CD4-positive, alpha-beta memory T cell (primary cell): ENCODE measurements around the gene ACTBL2. TPM values are rescaled to one million over a fixed set of nuclear protein-coding genes. Genes with fewer than 3 reads are reported as not detected.
A peak's percentile ranks its signal among the peaks of the same experiment; 100 is the strongest.

Experiments used
- CTCF ChIA-PET: fragments of 350-600 bp; sonication (Branson Sonifier 250); formaldehyde crosslinking; loops from one replicate; lab custom pipeline; 2021; ENCODE audit warnings: inconsistent platforms; ENCODE audit not compliant: partially characterized antibody; lab: Charles Lee
- POLR2A ChIA-PET: fragments of 350-600 bp; sonication (Branson Sonifier 250); formaldehyde crosslinking; loops from one replicate; lab custom pipeline; 2021; ENCODE audit not compliant: partially characterized antibody; lab: Charles Lee
- DNase-seq, 5 donors: peaks; one replicate each; pipeline versions ENCODE4 v3.0.0 to v3.0.0-alpha.2; 2020 to 2022; ENCODE audit warnings: mixed read lengths in 1 of 5
- H3K27ac ChIP-seq: one replicate; pipeline ENCODE4 v1.7.0; 2013; ENCODE audit warnings: low read depth, low read length
- H3K27me3 ChIP-seq: 2 replicates; pipeline ENCODE4 v1.7.0; 2013; ENCODE audit warnings: mild to moderate bottlenecking, low read length, moderate library complexity; ENCODE audit not compliant: insufficient read depth
- H3K36me3 ChIP-seq: 2 replicates; pipeline ENCODE4 v1.7.0; 2013; ENCODE audit warnings: mild to moderate bottlenecking, low read length, moderate library complexity; ENCODE audit not compliant: insufficient read depth
- H3K4me1 ChIP-seq: 2 replicates; pipeline ENCODE4 v1.7.0; 2013; ENCODE audit warnings: mild to moderate bottlenecking, low read length, moderate library complexity; ENCODE audit not compliant: insufficient read depth
- H3K4me3 ChIP-seq, 2 donors: one replicate each; pipeline ENCODE4 v1.7.0; 2013; ENCODE audit warnings: low read length in 2 of 2, mild to moderate bottlenecking in 1 of 2
- H3K9me3 ChIP-seq, 2 donors: one replicate each; pipeline ENCODE4 v1.7.0; 2013; ENCODE audit warnings: low read length in 2 of 2, control low read depth in 1 of 2; ENCODE audit not compliant: control insufficient read depth in 1 of 2
- H3K27ac Mint-ChIP-seq, 7 donors: one replicate each; pipeline ENCODE4 v1.8.0; 2020 to 2021; ENCODE audit warnings: mixed read lengths in 7 of 7, mild to moderate bottlenecking in 6 of 7, inconsistent platforms in 3 of 7, moderate library complexity in 3 of 7
- H3K27me3 Mint-ChIP-seq, 2 donors: one replicate each; pipeline ENCODE4 v1.8.0; 2020 to 2021; ENCODE audit warnings: mixed read lengths in 2 of 2
- H3K36me3 Mint-ChIP-seq, 2 donors: one replicate each; pipeline ENCODE4 v1.8.0; 2020 to 2021; ENCODE audit warnings: mixed read lengths in 2 of 2, inconsistent platforms in 1 of 2, mild to moderate bottlenecking in 1 of 2
- H3K4me1 Mint-ChIP-seq, 4 donors: one replicate each; pipeline ENCODE4 v1.8.0; 2020 to 2021; ENCODE audit warnings: mixed read lengths in 4 of 4, mild to moderate bottlenecking in 1 of 4
- H3K4me3 Mint-ChIP-seq, 8 donors: one replicate each; pipeline ENCODE4 v1.8.0; 2020 to 2021; ENCODE audit warnings: mixed read lengths in 8 of 8, mild to moderate bottlenecking in 7 of 8, moderate library complexity in 6 of 8, inconsistent platforms in 3 of 8
- H3K9me3 Mint-ChIP-seq, 8 donors: one replicate each; pipeline ENCODE4 v1.8.0; 2020 to 2021; ENCODE audit warnings: mixed read lengths in 8 of 8, mild to moderate bottlenecking in 5 of 8, inconsistent platforms in 3 of 8, moderate library complexity in 1 of 8
- intact Hi-C: fragments of 100-400 bp; cut with micrococcal nuclease; formaldehyde crosslinking; loops from one replicate; pipeline ENCODE4 v1.15.1; 2023
- polyA plus RNA-seq, 2 donors: library from polyadenylated mRNA; unstranded; fragments of 300-500 nt; fragmentation: Illumina TruSeq; gene quantifications; one replicate each; pipeline ENCODE4 v1.2.3, GENCODE V29; 2021
- total RNA-seq, 2 experiments: library from RNA; stranded (reverse); gene quantifications; one replicate each; pipeline ENCODE4 v1.2.3, GENCODE V29; 2021

ACTBL2 gene
- total and polyA plus RNA-seq, 4 experiments from 2014 or later = not detected

- Mint-ChIP-seq H3K4me3 (no peak overlapping the region), H3K27me3 (peaks cover 0 to 3% of the 10 kb centered on the region in 2 donors), H3K27ac (no peak overlapping the region), H3K4me1 (peaks cover 0 to 10% (median 2%) of the 10 kb centered on the region in 4 donors), H3K9me3 (no peaks in the 10 kb centered on the region), H3K36me3 (no peaks in the 10 kb centered on the region)
- DNase-seq = no peak
- ChIA-PET POLR2A (no interaction called here), CTCF (interaction anchor here (10.7 kb wide), 1 partner anchor 959 kb away, joined by 169 read pairs; the partner anchor contains the start of gene PLK2)
- Histone ChIP-seq H3K9me3 (no peaks in the 10 kb centered on the region), H3K4me1 (peaks cover 11% of the 10 kb centered on the region), H3K4me3 (no peak overlapping the region), H3K27me3 (no peaks in the 10 kb centered on the region), H3K27ac (no peak overlapping the region), H3K36me3 (no peaks in the 10 kb centered on the region)
- intact Hi-C loops = no loop called here
These were observed 20.8 kb upstream of the ACTBL2 start for GRCh38 chr5:57503433-57503832.

GRCh38 chr5:57501414-57502201 is 19.0 kb upstream of the ACTBL2 start:
- no peaks in the 10 kb centered on the region for H3K9me3 ChIP-seq
- no peak overlapping the region for H3K4me3 ChIP-seq
- intact Hi-C loops = no loop called here
- Mint-ChIP-seq H3K27me3 (peaks cover 0 to 2% of the 10 kb centered on the region in 2 donors), H3K27ac (no peak overlapping the region), H3K4me1 (peaks cover 0 to 15% (median 4%) of the 10 kb centered on the region in 4 donors), H3K4me3 (no peak overlapping the region), H3K9me3 (no peaks in the 10 kb centered on the region), H3K36me3 (no peaks in the 10 kb centered on the region)
- no peaks in the 10 kb centered on the region for H3K36me3 ChIP-seq
- H3K4me1 ChIP-seq = peaks cover 11% of the 10 kb centered on the region
- no peaks in the 10 kb centered on the region for H3K27me3 ChIP-seq
- DNase-seq = no peak
- H3K27ac ChIP-seq = no peak overlapping the region
- CTCF ChIA-PET = interaction anchor here (1.0 to 10.7 kb wide), 4 partner anchors 9 to 961 kb away, joined by 3 to 169 read pairs (median 6); partner anchors contain the start of gene PLK2
- POLR2A ChIA-PET = no interaction called here

- Histone ChIP-seq H3K36me3 (no peaks in the 10 kb centered on the region), H3K27me3 (no peaks in the 10 kb centered on the region), H3K4me1 (peaks cover 27% of the 10 kb centered on the region), H3K9me3 (no peaks in the 10 kb centered on the region), H3K4me3 (no peak overlapping the region), H3K27ac (no peak overlapping the region)
- DNase-seq = peak in 4 of 5 donors; percentile 15 to 34 (median 32)
- Mint-ChIP-seq H3K27ac (peak overlapping the region in 5 of 7 donors; percentile 0 to 79 (median 49)), H3K4me1 (peaks cover 15 to 31% (median 16%) of the 10 kb centered on the region in 4 donors), H3K36me3 (no peaks in the 10 kb centered on the region), H3K4me3 (peak overlapping the region; percentile 63 to 82 (median 74)), H3K9me3 (no peaks in the 10 kb centered on the region), H3K27me3 (peaks cover 0 to 2% of the 10 kb centered on the region in 2 donors)
- ChIA-PET POLR2A (interaction anchor here (0.7 to 1.9 kb wide), 3 partner anchors 8 to 962 kb away, joined by 3 to 11 read pairs (median 4); partner anchors contain the start of gene PLK2), CTCF (interaction anchor here (0.7 to 10.7 kb wide), 26 partner anchors 9 to 963 kb away, joined by 3 to 169 read pairs (median 5); partner anchors contain the start of gene PLK2)
- intact Hi-C loops = loop anchor here (1.0 kb wide), 2 partner anchors 201 to 961 kb away; partner anchors contain the start of gene PLK2
These were observed 16.8 kb upstream of the ACTBL2 start for GRCh38 chr5:57499262-57500050.

GRCh38 chr5:57497733-57498132 is 15.1 kb upstream of the ACTBL2 start:
- Mint-ChIP-seq H3K27me3 (peaks cover 0 to 2% of the 10 kb centered on the region in 2 donors), H3K27ac (peak overlapping the region in 1 of 7 donors; percentile 37), H3K9me3 (no peaks in the 10 kb centered on the region), H3K4me3 (no peak overlapping the region), H3K4me1 (peaks cover 21 to 47% (median 30%) of the 10 kb centered on the region in 4 donors), H3K36me3 (no peaks in the 10 kb centered on the region)
- POLR2A ChIA-PET = interaction anchor here (1.0 kb wide), 1 partner anchor 962 kb away, joined by 4 read pairs; the partner anchor contains the start of gene PLK2
- Histone ChIP-seq H3K4me1 (peaks cover 38% of the 10 kb centered on the region), H3K36me3 (no peaks in the 10 kb centered on the region), H3K27ac (no peak overlapping the region), H3K27me3 (no peaks in the 10 kb centered on the region), H3K9me3 (no peaks in the 10 kb centered on the region), H3K4me3 (no peak overlapping the region)
- intact Hi-C loops = no loop called here
- no peak for DNase-seq
- CTCF ChIA-PET = interaction anchor here (0.7 to 10.7 kb wide), 5 partner anchors 11 to 965 kb away, joined by 3 to 169 read pairs (median 13); partner anchors contain the start of gene PLK2

GRCh38 chr5:57495285-57496086 is 12.9 kb upstream of the ACTBL2 start:
- ChIA-PET CTCF (interaction anchor here (1.3 to 10.7 kb wide), 4 partner anchors 9 to 967 kb away, joined by 4 to 169 read pairs (median 4); partner anchors contain the start of gene PLK2), POLR2A (interaction anchor here (0.8 to 1.4 kb wide), 7 partner anchors 9 to 1539 kb away, joined by 3 to 10 read pairs (median 3); partner anchors contain the start of gene PLK2)
- H3K36me3 Mint-ChIP-seq = no peaks in the 10 kb centered on the region
- peak overlapping the region; percentile 32 for H3K27ac ChIP-seq
- no peak overlapping the region for H3K4me3 ChIP-seq
- H3K36me3 ChIP-seq = no peaks in the 10 kb centered on the region
- intact Hi-C loops = loop anchor here (1.0 kb wide), 1 partner anchor 195 kb away; no protein-coding TSS in a partner anchor
- peak overlapping the region; percentile 78 to 93 (median 89) for H3K27ac Mint-ChIP-seq
- peak in 3 of 5 donors; percentile 20 to 23 (median 21) for DNase-seq
- peaks cover 21 to 47% (median 30%) of the 10 kb centered on the region in 4 donors for H3K4me1 Mint-ChIP-seq
- peaks cover 38% of the 10 kb centered on the region for H3K4me1 ChIP-seq
- no peaks in the 10 kb centered on the region for H3K9me3 Mint-ChIP-seq
- H3K27me3 Mint-ChIP-seq = peaks cover 0 to 2% of the 10 kb centered on the region in 2 donors
- no peaks in the 10 kb centered on the region for H3K27me3 ChIP-seq
- peak overlapping the region in 7 of 8 donors; percentile 24 to 77 (median 52) for H3K4me3 Mint-ChIP-seq
- H3K9me3 ChIP-seq = no peaks in the 10 kb centered on the region
